Activated CD8-positive, alpha-beta memory T cell treated with anti-CD3 and anti-CD28 coated beads for 24 hours (primary cell): Measurements from ENCODE around the gene MSS51.

Source experiments
- DNase-seq: peaks from one replicate; pipeline ENCODE4 v3.0.0-alpha.2; 2020

Gene MSS51

GRCh38 chr10:73433538-73433867 is at the start of gene MSS51:
MSS51 (minus strand) TSS chr10:73433561; CDS start chr10:73428284, 5,277 bp downstream.
- no peak for DNase-seq

DNA sequence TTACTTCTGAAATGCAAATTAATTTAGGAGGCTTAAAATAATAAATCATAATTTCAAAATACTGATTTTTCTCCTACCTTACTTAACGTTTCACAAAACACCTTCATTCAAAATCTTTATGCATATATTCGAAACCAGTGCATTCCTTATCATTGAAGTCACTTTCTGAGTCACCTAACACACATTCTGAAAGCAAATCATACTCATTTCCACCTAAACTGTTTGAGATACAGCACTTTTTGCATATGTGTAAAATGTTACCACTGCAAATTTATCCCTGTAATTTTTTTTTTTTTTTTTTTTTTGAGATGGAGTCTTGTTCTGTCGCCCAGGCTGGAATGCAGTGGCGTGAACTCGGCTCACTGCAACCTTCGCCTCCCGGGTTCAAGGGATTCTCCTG is 46.8 kb upstream of the MSS51 start:
- no peak for DNase-seq

DNA sequence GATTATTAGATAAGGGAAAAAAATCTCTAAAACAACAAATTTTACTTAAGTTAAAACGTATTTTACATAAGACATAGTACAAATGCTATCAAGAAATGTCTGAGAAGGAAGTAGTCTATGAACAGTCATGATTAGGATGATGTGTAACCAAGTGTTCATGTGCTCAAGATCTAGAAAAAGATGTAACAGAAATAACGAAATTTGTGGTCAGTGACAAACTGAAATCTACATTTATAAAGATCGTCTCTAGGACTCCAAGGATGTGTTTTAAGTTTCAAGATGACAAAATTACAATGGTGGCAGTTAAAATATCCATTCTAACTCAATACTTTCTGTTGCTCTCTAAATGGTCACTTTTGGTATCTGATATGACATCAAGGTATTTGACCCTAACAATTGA is 45.3 kb upstream of the MSS51 start:
- no peak for DNase-seq

- no peak for DNase-seq
Observed at GRCh38 chr10:73471226-73471625, 37.9 kb upstream of the MSS51 start.

DNA sequence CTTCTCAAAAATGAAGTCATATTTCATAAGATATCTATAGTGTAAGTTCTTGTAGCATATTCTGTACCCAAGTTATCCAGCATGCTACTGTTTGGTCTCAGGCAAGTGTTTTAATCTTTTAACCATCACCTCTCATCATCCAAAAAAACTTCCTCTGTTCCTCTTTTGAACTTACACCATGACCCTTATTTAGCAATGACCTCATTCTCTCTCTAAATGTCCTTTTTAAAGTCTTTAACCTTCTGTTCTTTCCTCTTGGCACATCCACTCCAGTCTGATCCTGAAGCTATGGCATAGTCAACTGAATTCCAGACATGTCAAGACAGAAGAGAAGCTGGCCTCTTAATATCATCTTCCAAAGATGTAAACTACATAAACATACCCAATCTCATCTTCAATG is 36.2 kb upstream of the MSS51 start:
- DNase-seq, result no peak

DNA sequence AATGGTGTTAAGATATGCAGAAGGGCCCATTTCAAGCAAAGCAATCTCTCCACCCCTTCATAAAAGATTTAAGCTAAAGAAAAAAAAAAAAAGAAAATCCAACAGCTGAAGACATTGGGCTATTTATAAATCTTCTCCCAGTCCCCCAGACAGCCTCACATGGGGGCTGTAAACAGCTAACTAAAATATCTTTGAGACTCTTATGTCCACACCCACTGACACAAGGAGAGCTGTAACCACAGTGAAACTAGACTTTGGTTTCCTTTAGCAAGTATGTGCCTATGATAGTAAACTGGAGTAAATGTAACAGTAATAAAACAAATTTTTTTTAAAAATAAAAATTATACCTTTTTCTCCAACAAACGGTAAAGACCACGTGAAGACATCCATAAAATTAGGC is 33.8 kb upstream of the MSS51 start:
- DNase-seq, result no peak

DNA sequence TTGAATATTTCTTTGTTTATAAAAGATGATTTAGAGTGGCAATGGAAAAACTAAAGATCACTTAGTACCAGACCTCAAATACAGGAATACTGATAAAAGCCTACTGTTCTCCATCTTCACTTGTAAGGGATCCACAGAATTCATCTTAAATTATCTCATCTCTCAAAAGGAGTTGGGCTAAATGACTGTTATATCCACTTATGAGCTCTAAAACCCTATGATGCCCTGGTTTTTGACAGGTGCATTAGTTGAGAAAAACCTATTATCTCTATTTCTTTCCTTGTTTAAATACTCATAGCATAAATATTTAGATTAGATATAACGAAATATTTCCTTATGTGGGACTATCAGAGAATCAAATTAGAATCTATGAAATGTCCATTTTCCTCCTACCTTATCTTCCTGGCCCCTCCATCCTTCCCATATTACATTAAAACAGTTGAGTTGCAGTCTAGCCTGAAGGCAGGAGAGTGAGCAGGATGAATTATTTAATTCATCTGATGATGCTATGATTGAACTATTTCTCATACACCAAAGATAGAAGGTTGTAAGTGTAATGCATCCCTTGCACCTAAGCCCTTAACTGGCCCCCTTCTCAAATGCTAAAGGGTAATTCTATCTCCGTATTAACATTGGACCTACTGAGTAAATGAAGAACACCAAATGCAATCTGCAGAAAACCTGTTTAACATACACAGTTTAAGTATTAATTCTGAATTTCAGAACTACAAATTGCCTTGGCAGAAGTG is 32.8 kb upstream of the MSS51 start:
- DNase-seq, result no peak

- no peak for DNase-seq
Observed at GRCh38 chr10:73460897-73461296, 27.5 kb upstream of the MSS51 start.

GRCh38 chr10:73459683-73460314 is 26.4 kb upstream of the MSS51 start:
- no peak for DNase-seq

GRCh38 chr10:73456187-73456890 is 23.0 kb upstream of the MSS51 start:
- no peak for DNase-seq

- DNase-seq, result no peak
Observed at GRCh38 chr10:73449113-73449512, 15.8 kb upstream of the MSS51 start.

- no peak for DNase-seq
Observed at GRCh38 chr10:73448384-73448783, 15.0 kb upstream of the MSS51 start.

DNA sequence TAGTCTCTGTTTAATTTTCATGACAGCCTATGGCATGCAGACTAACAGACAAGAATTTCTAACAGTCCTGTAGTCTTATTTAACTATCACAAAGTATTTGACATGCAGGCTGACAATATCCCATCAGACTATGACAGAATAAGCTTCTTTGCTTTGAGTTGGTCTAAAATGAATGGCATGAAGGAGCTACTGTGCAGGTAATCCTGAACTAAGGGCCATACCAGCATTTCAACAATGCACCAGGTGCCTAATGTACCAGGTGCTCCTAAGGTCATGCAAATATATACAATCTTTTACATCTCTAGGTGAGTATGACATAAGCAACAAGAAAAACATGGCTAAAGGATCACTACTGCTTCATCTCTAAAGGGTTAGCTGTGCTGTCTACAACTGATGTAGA is 13.6 kb upstream of the MSS51 start:
- DNase-seq, result no peak

DNA sequence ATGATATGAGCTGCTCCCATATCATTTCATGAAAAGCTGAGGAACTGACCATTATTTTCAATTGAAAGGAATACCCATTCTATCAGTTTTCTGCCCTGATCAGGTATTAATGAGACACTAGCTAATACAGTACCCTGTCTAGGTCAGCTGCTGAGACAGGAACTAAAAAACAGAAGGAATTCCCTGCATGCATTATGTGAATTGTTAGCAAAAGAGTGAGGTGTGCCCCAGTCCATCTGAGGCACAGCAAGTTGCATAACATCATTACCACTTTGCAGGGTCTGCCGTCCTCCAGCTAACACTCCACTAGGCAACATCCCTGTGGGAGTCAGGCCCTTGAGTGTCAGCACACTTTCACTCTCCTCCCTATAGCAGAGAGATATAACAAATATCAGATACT is 11.1 kb upstream of the MSS51 start:
- no peak for DNase-seq

DNA sequence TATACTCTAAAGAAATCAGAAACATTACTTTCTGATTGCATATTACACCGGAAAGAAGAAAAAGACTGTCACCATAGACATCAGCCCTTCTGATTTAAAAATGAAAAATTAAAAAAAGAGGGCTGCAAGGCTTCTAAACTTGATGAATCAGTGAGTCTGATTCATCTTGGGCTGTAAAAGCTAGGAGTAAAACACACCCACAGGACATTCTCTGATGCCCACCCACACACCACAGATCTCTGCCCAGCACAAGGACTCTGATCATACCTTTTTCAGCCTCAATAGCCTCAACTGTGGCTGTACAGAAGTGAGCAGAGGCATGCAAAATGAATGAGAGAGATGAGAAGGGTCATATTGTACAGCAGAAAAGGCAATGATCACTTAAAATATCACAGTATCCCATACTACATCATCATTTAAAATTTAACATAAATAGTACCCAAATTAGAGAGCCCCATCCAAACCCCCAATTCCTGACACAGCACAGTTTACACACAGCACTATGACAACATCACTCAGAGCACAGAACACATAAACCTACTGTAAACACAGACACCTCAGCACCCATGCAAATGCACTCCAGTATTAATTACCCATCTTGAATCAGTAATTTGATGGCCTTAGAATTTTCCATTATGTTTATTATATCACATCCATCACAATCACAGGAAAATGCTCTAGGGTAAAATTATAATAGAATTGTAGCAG is 6.4 kb upstream of the MSS51 start:
- no peak for DNase-seq

DNA sequence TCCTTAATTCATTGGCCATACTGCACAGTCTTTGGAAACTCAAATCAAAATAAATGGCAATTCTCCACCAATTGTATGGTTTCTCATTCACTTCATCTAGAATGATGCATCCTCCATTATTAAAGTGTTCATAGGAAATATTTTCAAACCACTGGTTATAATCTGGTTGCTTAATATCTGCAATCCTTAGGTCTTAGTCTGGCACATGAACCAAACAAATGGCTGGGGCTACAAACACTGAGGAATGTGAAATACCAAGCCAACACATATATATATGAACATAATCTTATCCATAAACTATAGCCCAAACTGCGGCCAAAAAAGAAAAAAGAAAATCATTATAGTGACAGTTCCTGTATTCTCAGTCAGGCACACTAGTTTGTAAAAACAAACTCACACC is 5.7 kb upstream of the MSS51 start:
- DNase-seq, result no peak

DNA sequence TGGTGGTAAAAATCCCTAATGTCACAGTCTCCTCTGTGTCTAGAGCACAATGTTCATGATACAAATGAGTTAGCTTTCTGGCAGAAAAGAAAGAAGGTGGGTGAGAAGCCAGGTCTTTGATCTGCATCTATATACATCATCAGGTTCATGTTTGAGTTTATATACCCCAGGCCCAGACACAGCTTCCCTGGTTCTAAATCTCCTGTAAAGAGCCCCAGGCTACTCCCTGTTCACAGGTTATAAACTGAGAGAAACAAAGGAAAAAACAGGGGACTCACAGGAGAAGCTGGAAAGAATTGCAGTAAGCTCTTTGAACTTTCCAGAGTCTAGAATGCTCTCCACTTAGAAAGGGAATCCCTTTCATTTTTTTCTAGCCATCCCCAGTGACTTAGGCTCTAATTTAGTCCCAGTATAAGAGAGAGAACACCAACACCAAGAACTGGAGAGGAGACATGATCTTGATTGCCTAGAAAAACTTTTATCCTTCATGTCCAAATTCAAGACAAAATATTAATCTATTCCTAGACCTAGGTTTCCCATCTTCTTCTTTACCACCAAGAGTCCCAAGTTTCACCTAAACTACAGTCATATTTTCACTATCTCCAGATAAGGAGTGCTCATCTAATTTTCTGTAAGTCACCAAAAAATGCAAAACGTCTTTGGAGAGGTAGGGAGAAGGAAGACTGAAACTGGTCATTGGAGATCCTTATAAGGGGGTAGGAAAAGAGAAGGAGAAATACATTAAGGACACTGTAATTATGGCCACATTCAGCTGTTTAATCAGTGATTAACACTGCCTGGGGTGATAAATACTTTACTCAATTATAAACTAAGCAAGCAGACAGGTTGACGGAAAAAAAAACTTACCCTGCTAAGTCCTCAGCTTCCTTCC is 469 bp downstream of the MSS51 start:
- no peak for DNase-seq

DNA sequence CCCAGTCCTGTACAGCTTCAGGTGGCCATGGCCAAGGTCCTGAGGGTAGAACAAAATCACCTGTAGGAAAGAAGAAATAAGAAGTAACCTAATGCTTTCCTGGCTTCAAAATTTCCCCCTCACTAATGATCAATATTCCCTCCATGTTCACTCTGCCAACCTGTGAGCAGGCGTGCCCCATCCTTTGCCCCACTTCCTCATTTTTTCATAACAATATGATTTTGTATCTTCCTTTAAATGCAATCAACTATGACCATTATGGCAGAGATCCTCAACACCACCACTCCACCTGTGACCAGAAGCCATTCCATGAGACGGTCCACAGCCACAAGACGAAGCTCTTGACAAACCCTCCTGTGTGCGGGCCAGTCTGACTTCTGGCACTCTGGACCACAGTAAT is 7.0 kb downstream of the MSS51 start:
- no peak for DNase-seq

DNA sequence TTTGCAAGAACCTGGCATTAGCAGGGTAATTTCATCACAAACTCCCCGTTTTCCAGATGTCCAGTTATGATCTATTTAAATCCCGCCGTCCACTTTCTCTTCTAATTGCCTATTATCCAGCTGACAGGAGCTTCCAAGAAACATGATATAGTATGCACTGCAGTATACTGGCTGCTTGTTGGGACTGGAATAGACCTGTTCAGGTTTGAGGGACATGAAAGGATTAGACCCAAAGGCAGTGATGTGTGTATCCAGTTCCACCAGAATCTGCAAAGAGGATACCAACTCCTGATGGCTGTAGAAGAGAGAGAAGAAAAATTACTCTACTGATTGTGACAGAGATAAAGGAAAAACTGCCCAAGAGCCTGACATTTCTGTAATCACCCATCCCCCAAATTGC is 8.9 kb downstream of the MSS51 start:
- DNase-seq, result no peak

GRCh38 chr10:73423309-73423708 is 10.1 kb downstream of the MSS51 start:
- DNase-seq, result no peak

- no peak for DNase-seq
Observed at GRCh38 chr10:73416571-73416970, 16.8 kb downstream of the MSS51 start.

DNA sequence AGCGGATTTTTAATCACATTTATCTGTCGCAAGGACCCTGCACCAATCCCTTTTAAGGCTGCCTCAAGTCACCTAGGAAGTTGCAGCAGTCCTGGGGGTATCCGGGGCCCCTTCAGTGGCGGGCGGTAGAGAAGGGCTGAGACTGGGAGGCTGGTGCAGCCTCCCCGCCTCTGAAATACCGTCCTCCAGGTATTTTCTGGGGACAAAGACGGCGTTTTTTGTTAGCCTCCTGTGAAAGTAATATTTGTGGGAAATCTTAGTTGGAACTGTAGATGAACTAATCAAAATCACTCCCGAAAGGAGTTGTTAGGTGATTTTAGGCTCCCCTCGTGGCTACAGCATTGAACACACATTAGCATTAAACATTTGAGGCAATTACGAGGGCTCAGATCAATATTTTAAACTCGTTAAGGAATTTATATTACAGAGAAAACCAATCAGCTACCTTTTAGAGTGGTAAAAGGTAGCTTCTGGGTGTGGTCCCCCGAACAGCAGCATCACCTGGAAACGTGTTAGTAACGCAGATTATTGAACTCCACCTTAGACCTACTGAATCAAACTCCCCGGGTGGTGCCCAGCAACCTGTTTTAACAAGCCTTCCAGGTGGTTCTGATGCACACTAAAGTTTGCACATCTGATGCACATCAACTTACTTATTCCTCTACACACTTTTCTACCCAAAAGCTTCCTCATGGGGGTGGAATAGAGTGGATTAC is 19.0 kb downstream of the MSS51 start:
- no peak for DNase-seq
